ENCODE results near the gene USP5. TPM values are rescaled to one million over a fixed set of nuclear protein-coding genes. Genes with fewer than 3 reads are reported as not detected.
"Not testable (repeated sequence)": the region's sequence is repeated elsewhere in the genome, so short reads cannot be mapped to it uniquely, and the experiment has no call there.

USP5 gene
- total RNA-seq, 4 donors from 2014 or later: 37.1 to 68.6 (median 52.8) TPM

- Histone ChIP-seq H3K9me3 (no peaks in the 10 kb centered on the region), H3K27me3 (no peaks in the 10 kb centered on the region), H3K4me1 (peaks cover 0 to 4% of the 10 kb centered on the region in 2 donors), H3K27ac (peak overlapping the region in 1 of 2 donors; percentile 84), H3K36me3 (no peaks in the 10 kb centered on the region), H3K4me3 (no peak overlapping the region)
- intact Hi-C loops (cut with DNase I; ENCODE audit: low total_unique reads): no loop called here
- TF ChIP-seq POLR2A (IDR thresholded peaks at IDR 0.05): no peak
- TF ChIP-seq CTCF (IDR thresholded peaks at IDR 0.05): no peak
- no peak for DNase-seq
Observed at GRCh38 chr12:6903722-6904121, 51.8 kb downstream of the USP5 start.

- H3K4me1 ChIP-seq: peaks cover 0 to 4% of the 10 kb centered on the region in 2 donors
- H3K4me3 ChIP-seq: peak within 1 kb of the TSS; percentile 56 to 81
- DNase-seq: peak; percentile 97 to 99
- no peaks in the 10 kb centered on the region for H3K27me3 ChIP-seq
- peak in 1 of 4 experiments; percentile 40 for TF ChIP-seq CTCF (IDR thresholded peaks at IDR 0.05)
- peak; percentile 58 to 69 for TF ChIP-seq POLR2A (IDR thresholded peaks at IDR 0.05)
- H3K27ac ChIP-seq: peak within 1 kb of the TSS; percentile 84 to 88
- H3K9me3 ChIP-seq: no peaks in the 10 kb centered on the region
- H3K36me3 ChIP-seq: no peaks in the 10 kb centered on the region
- intact Hi-C loops (cut with DNase I; ENCODE audit: low total_unique reads): no loop called here
Observed at GRCh38 chr12:6904280-6905276, 52.6 kb downstream of the USP5 start, which contains the start of gene LRRC23. LRRC23 (plus strand) TSS chr12:6904822; CDS start chr12:6905634, 812 bp downstream.

- Histone ChIP-seq H3K36me3 (no peaks in the 10 kb centered on the region), H3K9me3 (no peaks in the 10 kb centered on the region), H3K4me3 (peak overlapping the region; percentile 56 to 81), H3K27me3 (no peaks in the 10 kb centered on the region), H3K4me1 (peaks cover 0 to 4% of the 10 kb centered on the region in 2 donors), H3K27ac (peak overlapping the region; percentile 84 to 88)
- intact Hi-C loops (cut with DNase I; ENCODE audit: low total_unique reads): no loop called here
- no peak for TF ChIP-seq POLR2A (IDR thresholded peaks at IDR 0.05)
- TF ChIP-seq CTCF (IDR thresholded peaks at IDR 0.05): no peak
- no peak for DNase-seq
Observed at GRCh38 chr12:6905414-6906040, 53.6 kb downstream of the USP5 start.

DNA sequence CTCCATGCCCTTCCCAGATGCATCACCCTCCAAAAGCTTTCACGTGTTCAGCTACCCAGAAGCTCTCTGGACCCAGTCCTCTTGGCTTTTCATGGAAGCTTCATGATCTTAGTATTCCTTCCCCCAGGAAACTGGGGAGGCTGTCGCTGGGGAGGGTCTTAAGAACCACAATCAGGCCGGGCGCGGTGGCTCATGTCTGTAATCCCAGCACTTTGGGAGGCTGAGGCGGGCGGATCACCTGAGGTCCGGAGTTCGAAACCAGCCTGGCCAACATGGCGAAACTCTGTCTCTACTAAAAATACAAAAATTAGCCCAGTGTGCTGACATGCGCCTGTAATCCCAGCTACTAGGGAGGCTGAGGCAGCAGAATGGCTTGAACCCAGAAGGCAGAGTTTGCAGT is 56.2 kb downstream of the USP5 start:
- H3K27me3 ChIP-seq; intact Hi-C loops (cut with DNase I; ENCODE audit: low total_unique reads); H3K36me3 ChIP-seq; H3K9me3 ChIP-seq; H3K4me1 ChIP-seq; DNase-seq; H3K27ac ChIP-seq; H3K4me3 ChIP-seq: not testable (repeated sequence)

DNA sequence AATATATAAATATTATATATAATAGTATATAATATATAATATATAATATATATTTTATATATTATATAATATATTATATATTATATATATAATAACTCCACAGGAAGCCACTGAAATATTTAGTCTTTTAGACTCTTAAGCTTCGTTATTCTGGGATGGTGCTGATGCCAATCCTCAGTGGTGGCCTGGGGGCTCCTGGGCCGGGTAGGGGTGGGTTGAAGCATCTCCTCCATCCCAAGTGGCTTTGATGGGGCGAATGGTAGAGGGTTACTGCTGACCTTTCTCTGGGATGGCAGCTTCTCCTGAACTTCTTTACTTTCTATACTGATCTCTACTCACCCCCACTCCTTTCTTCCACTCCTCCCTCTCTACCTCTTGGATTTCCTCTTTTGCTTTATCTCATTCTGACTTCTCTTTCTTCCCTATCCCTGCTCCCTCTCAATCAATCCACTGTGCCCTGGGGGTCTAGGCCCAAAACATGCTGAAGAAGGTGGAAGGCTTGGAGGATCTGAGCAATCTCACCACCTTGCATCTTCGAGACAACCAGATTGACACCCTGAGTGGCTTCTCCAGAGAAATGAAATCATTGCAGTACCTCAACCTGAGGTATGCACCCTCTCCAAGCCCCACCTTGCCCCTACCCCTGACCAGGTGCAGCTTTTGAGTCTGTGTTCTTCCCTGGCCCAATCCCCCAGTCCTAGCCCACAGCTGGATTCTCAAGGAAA is 57.6 kb downstream of the USP5 start:
- intact Hi-C loops (cut with DNase I; ENCODE audit: low total_unique reads): no loop called here
- Histone ChIP-seq H3K9me3 (no peaks in the 10 kb centered on the region), H3K27me3 (no peaks in the 10 kb centered on the region), H3K36me3 (no peaks in the 10 kb centered on the region), H3K4me1 (peaks cover 0 to 4% of the 10 kb centered on the region in 2 donors), H3K27ac (no peak overlapping the region), H3K4me3 (no peak overlapping the region)
- no peak for TF ChIP-seq CTCF (IDR thresholded peaks at IDR 0.05)
- TF ChIP-seq POLR2A (IDR thresholded peaks at IDR 0.05): no peak
- DNase-seq: no peak

All from uterus (tissue), 4 donors.